ENCODE results near the gene RHOV.
"Not testable (repeated sequence)": the region's sequence is repeated elsewhere in the genome, so short reads cannot be mapped to it uniquely, and the experiment has no call there.

The RHOV gene

GRCh38 chr15:40871749-40872617 lies 2.1 kb downstream of the RHOV start:
- no peak for DNase-seq

- DNase-seq, result no peak
These were observed 3.3 kb downstream of the RHOV start for GRCh38 chr15:40870716-40871115.

GRCh38 chr15:40869686-40870085 lies 4.3 kb downstream of the RHOV start:
- no peak for DNase-seq

GRCh38 chr15:40867199-40867598 lies 6.8 kb downstream of the RHOV start:
- no peak for DNase-seq

- DNase-seq, result no peak
These were observed 10.3 kb downstream of the RHOV start for GRCh38 chr15:40863660-40864270.

GRCh38 chr15:40861147-40861546 lies 12.9 kb downstream of the RHOV start:
- DNase-seq, result not testable (repeated sequence)

- DNase-seq, result peak; percentile 55 to 81 (median 71)
These were observed 14.7 kb downstream of the RHOV start for GRCh38 chr15:40859206-40859851.

GRCh38 chr15:40858706-40859105 lies 15.3 kb downstream of the RHOV start:
- DNase-seq, result no peak

GRCh38 chr15:40857601-40858341 lies 16.3 kb downstream of the RHOV start:
- DNase-seq, result peak; percentile 44 to 72 (median 62)

GRCh38 chr15:40856746-40857145 lies 17.3 kb downstream of the RHOV start:
- no peak for DNase-seq

GRCh38 chr15:40855706-40856234 lies 18.3 kb downstream of the RHOV start:
- no peak for DNase-seq

GRCh38 chr15:40854161-40854560 lies 19.9 kb downstream of the RHOV start:
- DNase-seq, result no peak

GRCh38 chr15:40853241-40853890 lies 20.7 kb downstream of the RHOV start:
- no peak for DNase-seq

- no peak for DNase-seq
These were observed 21.5 kb downstream of the RHOV start for GRCh38 chr15:40852529-40852928.

- no peak for DNase-seq
These were observed 23.4 kb downstream of the RHOV start for GRCh38 chr15:40850576-40851112.

- no peak for DNase-seq
These were observed 26.6 kb downstream of the RHOV start for GRCh38 chr15:40847223-40847961.

GRCh38 chr15:40846841-40847222 lies 27.2 kb downstream of the RHOV start:
- no peak for DNase-seq

- DNase-seq, result no peak
These were observed 28.3 kb downstream of the RHOV start for GRCh38 chr15:40845511-40846284.

- DNase-seq, result no peak
These were observed 29.0 kb downstream of the RHOV start for GRCh38 chr15:40845036-40845435.

- peak in 3 of 5 donors; percentile 6 to 41 (median 15) for DNase-seq
These were observed 29.4 kb downstream of the RHOV start for GRCh38 chr15:40844696-40845030.

Data from T-helper 1 cell (primary cell).